HG03432 (cell line): ENCODE data around the gene RAB11A.
"Not testable (repeated sequence)": the region's sequence is repeated elsewhere in the genome, so short reads cannot be mapped to it uniquely, and the experiment has no call there.

Experiments used
- ATAC-seq: cut with Tn5 transposase; IDR thresholded peaks from one replicate; pipeline ENCODE4 v1.9.1; 2021; ENCODE audit warnings: mild to moderate bottlenecking, moderate library complexity; ENCODE audit not compliant: unreplicated experiment

The RAB11A gene

DNA sequence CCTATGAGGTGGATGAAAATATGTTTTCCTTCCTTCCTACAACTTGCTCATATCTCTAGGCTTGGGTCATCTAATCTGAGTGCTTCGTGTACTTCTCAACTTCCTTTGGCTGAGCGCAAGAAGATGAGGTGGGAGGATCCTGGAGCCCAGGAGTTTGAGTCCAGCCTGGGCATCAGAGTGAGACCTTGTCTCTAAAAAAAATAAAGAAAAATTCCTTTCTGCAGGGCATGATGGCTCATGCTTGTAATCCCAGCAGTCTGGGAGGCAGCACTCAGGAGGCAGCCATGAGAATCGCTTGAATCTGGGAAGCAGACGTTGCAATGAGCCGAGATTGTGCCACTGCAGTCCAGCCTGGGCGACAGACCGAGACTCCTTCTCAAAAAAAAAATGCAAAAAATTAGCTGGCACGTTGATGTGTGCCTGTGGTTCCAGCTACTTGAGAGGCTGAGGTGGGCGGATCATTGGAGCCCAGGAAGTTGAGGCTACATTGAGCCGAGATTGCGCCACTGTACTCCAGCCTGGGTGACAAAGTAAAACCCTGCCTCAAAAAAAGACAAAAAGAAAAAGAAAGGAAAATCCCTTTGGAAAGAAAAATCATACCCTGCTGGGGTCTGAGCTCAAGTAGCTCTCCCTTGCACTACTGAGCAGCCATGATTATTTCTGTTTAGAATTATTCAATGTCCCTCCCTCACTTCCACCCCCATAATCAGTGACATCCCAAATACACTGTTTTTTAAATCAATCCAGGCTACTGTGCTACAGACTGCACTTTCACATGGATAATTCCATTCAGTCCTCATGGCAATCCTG lies 28.0 kb upstream of the RAB11A start:
- no peak for ATAC-seq

DNA sequence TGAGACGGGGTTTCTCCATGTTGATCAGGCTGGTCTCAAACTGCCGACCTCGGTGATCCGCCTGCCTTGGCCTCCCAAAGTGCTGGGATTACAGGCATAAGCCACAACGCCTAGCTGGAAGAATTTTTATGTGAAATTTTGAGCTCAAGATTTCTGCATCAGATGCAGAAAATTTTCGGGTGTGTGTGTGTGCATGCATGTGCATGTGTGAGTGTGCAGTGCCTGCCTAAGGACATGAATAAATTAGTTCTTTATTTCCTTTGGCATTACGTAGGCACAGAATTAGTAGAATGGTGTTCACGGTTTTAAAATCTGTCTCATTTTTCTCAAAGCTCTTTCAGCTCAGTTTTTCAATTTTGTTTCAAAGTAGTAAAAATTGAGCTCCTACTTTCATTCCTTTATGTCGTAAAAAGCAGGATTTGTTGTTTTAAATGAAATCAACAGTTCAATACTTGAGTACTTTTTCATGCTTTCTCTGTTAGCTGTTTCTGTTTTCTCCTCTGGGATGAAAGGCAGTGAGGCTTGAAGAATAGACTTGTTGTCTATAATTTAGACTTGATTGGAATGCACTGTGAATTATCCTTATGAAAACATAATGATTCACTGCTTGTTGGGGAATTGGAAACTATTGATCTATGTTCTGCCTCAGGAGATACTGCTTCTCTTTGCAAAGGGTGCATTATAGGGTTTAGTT lies 23.3 kb upstream of the RAB11A start:
- no peak for ATAC-seq

DNA sequence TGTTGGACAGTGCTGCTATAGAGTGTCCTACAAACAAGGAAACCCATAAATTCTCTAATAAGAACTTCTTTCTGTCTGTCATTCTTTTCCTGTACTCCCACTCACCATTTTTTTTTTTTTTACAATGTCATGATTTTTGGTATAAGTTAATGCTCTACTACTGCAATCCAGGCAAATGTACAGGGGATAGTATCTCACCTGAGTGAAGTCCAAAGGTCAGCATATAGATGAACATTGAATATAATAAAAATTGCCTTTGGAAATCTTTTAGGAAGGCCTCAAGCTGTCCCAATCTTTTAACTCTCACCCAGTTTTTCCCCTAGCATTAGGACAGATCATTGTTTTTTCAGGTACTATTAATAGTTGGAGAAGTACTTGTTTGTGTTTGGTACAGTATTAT lies 21.3 kb upstream of the RAB11A start:
- ATAC-seq: no peak

DNA sequence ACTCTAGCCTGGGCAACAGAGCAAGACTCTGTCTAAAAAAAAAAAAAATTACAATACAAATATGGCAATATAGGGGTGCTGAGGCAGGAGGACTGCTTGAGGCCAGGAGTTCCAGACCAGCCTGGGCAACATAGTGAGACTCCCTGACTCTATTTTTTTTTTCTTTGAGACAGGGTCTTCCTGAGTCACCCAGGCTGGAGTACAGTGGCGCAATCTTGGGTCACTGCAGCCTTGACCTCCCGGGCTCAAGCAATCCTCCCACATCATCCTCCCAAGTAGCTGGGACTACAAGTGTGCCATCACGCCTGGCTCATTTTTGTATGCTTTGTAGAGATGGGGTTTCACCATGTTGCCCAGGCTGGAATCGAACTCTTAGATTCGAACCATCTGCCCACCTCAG lies 17.3 kb upstream of the RAB11A start:
- ATAC-seq: no peak

DNA sequence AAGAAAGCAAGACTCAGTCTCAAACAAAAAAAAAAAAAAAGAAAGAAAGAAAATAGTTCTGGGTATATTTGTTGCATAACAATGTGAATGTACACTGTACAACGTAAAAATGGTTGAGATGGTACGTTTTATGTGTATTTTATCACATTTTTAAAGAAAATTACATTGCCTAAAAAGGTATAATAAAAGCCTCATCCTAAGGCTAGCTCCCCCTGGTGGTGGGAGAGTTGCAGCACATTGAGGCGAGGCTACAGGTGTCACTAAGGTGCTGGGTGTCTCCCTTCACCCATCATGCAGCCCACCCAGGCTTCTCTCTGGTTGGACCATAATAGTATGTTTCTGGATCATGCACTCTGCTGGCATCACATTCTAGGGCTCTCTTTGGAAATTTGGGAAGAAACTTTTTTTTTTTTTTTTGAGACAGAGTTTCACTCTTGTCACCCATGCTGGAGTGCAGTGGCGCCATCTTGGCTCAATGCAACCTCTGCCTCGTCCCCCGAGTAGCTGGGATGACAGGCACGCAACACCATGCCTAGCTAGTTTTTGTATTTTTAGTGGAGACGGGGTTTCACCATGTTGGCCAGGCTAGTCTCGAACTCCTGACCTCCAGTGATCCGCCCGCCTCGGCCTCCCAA lies 12.4 kb upstream of the RAB11A start:
- ATAC-seq: no peak

DNA sequence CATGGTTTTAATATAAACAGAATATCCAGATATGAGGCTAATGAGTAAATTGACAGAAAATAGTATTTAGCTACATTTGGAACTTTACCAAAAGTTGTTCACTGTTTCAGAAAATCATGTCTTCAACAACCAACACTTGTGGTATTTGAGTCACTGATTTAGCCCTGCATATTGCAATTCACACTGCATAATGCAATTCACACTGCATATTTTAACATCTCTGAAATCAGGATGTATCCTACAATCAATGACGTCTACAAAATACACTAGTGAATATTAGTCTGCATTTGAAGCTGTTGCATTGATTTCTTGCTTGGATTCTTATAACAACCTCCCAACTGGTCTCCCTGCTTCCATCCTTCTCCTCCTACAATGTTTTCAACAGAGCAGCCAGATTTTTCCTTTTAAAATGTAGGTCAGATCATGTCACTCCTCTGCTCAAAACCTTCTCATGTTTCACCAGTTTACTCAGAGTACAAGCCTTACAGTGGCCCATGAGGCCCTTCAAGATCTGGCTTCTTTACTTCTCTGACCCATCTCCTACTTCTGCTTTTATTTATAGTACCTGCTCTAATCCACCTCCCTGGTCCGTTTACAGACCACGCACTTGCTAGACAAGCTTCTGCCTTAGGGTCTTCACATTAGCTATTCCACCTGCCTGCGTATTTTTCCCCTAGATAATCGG lies 11.4 kb upstream of the RAB11A start:
- ATAC-seq: no peak

DNA sequence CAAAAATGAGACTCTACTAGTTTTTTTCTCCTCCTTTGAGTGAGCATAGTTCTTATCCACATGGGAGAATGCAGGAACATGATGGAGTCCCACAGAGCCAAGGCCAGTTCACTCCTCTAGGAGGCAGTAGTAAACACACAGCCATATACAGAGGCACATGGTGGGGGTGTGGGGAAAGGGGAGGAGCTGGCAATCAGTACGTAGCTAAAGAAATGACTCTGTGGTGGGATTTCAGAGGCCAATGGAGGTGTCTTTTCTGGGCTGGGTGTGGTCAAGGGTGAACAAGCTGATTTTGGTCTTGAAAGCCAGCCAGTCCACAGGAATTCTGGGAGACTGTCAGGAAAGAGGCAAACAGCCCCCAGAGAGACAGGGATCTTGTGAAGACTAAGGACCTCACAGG lies 6.6 kb upstream of the RAB11A start:
- no peak for ATAC-seq

DNA sequence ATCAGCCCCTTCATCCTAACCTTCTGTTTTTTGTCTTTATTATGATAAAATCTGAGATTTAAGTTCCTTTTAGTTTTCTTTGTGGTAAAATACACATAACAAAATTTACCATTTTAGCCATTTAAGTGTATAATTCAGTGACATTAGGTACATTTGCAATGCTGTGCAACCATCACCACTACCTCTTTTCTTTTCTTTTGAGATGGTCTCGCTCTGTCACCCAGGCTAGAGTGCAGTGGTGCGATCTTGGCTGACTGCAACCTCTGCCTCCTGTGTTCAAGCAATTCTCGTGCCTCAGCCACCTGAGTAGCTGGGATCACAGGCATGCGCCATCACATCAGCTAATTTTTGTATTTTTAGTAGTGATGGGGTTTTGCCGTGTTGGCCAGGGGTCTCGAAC lies 6.2 kb upstream of the RAB11A start:
- ATAC-seq: no peak

DNA sequence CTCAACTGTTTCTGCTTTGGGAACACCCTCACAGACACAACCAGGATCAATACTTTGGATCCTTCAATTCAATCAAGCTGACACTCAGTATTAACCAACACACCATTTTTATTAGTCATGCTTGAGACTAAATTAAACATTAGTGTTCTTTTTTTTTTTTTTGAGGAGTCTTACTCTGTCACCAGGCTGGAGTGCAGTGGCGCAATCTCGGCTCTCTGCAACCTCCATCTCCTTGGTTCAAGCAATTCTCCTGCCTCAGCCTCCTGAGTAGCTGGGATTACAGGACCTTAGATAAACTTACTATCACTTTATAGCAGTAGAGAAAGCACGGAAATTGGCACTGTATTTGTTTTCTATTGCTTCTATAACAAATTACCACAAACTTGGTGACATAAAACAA lies 2.0 kb upstream of the RAB11A start:
- ATAC-seq: no peak

DNA sequence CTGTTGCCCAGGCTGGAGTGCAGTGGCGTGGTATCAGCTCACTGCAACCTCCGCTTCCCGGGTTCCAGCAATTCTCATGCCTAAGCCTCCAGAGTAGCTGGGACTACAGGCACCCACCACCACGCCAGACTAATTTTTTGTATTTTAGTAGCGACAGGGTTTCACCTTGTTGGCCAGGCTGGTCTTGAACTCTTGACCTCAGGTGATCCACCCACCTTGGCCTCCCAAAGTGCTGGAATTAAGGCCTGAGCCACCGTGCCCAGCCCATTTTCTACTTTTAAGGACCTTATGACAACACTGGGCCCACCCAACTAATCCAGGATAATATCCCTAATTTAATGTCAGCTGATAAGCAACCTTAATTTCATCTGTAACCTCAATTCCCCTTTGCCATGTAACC lies 1.4 kb upstream of the RAB11A start:
- ATAC-seq: not testable (repeated sequence)

DNA sequence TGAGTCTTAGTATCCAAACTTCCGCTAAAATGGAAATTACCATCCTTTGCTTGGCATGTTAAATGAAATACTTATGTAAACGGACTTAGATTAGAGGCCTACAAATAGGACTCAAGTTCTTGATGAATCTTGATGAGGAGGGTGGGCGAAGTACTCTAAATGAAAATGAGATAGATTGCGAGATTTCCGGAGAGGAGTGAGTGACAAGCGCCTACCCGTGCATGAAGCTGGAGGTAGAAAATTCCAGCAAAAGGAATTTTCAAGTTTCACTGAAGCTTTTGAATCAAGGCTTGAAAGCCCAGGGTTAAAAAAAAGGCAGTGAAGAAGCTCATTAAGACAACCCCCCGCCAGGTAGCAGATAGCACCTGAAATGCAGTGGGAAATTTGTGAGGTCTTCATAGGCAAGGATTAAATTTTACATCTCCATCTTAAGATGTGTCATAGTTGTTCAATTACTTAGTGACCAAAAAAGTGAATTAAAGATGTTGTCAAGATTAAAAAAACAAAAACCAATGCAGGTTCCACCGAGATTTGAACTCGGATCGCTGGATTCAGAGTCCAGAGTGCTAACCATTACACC lies 655 bp upstream of the RAB11A start:
- ATAC-seq: no peak

DNA sequence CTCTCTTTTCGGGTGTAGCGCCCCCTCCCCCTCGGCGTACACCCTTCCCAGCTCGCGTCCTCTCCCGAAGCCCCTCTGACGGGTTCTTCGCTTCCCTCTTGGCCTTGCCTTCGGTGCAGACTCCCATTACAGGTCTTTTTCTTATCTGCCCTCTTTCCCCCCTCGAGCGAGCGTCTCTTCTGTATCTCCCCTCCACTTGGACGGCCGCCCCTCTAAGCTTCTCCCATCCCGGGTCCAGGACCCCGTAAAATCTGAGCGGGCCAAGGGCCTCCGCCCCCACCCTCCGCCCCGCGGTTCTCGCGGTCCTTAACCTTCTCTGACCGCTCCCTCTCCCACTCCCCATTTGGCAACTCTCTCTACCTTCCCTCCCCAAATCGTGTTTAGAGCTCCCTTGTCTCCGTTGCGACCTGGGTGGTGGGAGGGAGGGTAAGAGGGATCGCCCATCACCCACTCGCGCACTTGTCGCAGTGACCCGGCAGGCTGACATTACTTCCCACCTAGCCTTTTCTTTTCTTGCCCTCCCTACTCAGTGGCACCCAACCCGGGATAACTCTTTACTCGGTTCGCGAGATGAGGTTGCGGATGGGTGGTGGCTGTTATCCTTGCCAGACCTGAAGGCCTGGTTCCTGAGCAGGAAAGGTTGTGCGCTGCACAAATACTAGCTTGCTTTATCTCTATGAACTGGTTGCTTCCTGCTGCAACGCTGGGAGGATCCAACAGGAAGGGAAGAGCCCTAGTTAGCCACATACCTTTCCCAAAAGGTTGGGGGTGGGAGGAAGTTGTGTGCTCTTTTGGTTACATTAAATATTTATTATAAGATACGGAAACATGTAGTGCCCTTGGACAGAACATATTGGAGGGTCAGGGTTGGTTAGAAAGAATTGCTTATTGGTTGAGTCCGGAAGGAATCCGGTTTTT lies 922 bp downstream of the RAB11A start:
- no peak for ATAC-seq

DNA sequence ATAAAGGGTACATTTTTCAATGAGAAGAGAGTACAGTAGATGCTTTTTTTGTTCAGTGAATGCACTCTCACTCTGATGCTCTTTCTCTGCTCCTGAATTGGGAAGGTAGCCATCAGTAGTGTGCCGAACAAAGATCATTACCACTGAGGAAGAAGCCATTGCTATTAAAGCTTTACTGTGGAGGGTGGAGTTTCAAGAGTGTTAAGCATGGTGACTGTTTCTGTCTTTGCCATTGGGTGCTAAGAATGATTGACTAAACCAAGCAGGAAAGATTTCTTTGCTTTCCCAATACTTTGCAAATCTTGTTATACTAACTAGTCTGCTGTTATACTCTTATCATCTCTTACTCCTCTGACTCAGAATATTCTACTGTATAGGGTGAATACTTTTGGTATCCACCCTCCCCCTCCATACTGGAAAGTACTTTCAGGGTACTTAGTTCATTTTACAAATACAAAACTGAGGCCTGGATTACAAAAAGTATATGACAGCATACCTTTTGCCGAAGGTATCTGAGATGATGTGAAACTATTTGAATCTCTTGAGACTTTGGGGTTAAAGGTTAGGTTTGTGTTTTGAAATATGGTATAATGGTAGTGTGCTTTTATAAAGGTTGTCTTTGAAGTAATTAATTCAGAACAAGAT lies 1.7 kb downstream of the RAB11A start:
- ATAC-seq: no peak

DNA sequence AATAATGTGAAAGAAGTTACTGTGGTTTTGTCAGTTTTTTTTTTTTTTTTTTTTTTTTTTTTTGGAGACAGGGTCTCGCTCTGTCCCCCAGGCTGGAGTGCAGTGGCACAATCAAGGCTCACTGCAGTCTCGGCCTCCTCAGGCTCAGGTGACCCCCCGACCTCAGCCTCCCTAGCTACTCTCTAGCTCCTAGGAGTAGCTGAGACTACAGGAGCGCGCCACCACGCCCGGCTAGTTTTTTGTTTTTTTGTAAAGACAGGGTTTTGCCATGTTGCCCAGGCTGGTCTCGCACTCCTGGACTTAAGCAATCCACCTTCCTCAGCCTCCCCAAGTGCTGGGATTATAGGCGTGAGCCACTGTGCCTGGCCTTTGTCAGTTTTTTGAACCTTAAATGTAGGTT lies 2.6 kb downstream of the RAB11A start:
- ATAC-seq: not testable (repeated sequence)

DNA sequence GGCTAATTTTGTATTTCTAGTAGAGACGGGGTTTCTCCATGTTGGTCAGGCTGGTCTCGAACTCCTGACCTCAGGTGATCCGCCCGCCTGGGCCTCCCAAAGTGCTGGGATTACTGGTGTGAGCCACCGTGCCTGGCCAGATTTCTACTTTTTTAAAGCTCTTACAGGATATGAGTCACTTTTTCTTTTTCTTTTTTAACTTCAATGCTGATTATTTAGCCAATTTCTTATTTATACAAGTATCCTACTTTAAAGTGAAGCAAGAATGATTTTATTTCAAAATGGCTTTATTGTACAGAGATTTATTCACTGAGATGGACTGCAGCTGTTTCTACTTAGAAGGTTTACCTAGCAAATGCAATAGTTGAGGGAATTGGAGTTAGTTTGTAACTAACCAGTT lies 3.3 kb downstream of the RAB11A start:
- not testable (repeated sequence) for ATAC-seq

DNA sequence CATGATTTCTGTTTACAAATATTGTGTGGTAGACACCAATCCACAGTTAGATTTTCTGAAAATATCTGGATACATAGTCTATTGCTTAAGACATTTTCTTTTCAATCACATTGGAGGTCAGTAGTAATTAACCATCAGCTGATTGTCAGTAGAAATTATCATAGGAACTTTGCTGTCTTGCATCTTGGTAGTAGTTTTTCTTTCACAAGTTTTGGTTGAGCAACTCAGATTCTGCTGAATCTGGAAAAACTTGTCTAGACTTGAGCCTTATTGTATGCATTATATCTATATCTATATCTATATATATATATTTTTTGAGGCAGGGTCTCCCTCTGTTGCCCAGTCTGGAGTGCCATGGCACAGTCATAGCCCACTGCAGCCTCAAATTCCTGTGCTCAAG lies 4.0 kb downstream of the RAB11A start:
- no peak for ATAC-seq

DNA sequence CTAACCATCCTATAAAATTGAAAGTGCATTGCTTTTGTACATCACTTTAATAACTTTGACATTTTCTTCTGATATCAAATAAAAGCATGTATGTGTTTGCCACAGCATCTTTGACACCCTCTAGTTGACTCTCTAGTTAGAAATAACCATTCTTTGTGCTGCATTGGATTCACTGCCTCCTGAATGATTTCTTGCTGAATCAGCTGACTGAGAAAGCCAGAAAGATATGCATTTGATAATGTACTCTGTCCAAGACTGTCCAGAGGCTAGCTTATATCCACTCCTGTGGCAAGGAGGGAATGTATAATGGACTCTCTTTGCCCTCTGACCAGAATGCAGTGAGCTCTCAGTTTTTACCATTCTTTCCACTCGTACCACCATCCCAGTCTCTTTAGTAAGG lies 6.2 kb downstream of the RAB11A start:
- ATAC-seq: no peak

DNA sequence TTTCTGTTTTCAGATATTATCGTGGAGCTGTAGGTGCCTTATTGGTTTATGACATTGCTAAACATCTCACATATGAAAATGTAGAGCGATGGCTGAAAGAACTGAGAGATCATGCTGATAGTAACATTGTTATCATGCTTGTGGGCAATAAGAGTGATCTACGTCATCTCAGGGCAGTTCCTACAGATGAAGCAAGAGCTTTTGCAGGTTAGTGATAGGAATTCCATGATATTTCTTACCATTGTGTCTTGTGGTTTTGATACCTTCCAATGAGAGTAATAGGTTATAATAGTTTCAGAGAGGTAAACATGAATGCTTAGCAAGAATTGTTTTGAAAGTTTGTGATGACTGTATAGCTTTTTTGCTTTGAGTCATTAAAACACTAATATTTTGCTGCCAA lies 8.5 kb downstream of the RAB11A start:
- no peak for ATAC-seq

DNA sequence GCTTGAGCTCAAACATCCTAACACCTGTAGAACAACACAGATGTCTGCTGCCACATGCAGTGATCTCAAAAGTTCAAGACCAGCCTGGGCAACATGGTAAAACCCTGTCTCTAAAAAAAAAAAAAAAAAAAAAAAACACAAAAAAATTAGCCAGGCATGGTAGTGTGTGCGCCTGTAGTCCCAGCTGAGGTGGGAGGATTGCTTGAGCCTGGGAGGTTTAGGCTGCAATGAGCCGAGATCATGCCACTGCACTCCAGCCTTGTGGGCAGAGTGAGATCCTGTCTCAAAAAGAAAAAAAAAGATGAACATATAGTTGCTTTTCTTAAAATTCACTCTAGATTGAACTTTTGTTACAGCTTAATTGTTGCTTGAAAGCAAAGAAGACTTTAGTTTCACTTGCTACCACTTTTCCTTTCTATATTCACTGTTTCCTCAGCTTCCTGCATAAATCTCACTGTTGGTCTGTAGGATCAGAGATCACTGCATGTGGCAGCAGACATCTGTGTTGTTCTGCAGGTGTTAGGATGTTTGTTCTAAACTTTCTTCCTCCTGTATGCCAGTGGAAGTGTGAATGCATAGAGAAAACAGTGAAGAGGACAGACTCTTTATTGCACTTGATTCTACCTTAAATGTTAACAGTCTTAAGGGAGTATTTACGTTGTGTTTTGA lies 12.6 kb downstream of the RAB11A start:
- no peak for ATAC-seq
